ENCODE measurements around the gene CUL9.

GRCh38 chr6:43143235-43144128 lies 38.5 kb upstream of the CUL9 start:
- TF ChIP-seq, protein P1, sequence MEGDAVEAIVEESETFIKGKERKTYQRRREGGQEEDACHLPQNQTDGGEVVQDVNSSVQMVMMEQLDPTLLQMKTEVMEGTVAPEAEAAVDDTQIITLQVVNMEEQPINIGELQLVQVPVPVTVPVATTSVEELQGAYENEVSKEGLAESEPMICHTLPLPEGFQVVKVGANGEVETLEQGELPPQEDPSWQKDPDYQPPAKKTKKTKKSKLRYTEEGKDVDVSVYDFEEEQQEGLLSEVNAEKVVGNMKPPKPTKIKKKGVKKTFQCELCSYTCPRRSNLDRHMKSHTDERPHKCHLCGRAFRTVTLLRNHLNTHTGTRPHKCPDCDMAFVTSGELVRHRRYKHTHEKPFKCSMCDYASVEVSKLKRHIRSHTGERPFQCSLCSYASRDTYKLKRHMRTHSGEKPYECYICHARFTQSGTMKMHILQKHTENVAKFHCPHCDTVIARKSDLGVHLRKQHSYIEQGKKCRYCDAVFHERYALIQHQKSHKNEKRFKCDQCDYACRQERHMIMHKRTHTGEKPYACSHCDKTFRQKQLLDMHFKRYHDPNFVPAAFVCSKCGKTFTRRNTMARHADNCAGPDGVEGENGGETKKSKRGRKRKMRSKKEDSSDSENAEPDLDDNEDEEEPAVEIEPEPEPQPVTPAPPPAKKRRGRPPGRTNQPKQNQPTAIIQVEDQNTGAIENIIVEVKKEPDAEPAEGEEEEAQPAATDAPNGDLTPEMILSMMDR (conservative IDR thresholded peaks at IDR 0.05 in 1 of 2, IDR thresholded peaks at IDR 0.05 in 1 of 2; ENCODE audit: extremely low read depth in 1 of 2, insufficient read depth in 1 of 2, low read depth in 1 of 2, low read length in 2 of 2): peak; percentile 88 to 98
- no peak for TF ChIP-seq EZH2 (IDR thresholded peaks at IDR 0.05; ENCODE audit: borderline replicate concordance, low read length)
